Kidney (tissue), 14 donors: ENCODE data around the gene PCK2. TPM values are rescaled to one million over a fixed set of nuclear protein-coding genes. Genes with fewer than 3 reads are reported as not detected.
A peak's percentile ranks its signal among the peaks of the same experiment; 100 is the strongest.

Source experiments
- DNase-seq, 5 donors: peaks; one replicate each; pipeline ENCODE4 v3.0.0-alpha.2; 2013 to 2020
- FAIRE-seq: peaks from 2 replicates; lab custom pipeline; 2012; peaks lifted over from hg19 to GRCh38; lab: Jason Lieb, UNC
- H3K27ac ChIP-seq, 2 donors: one replicate each; pipeline ENCODE4 v1.7.0; 2013; ENCODE audit warnings: low read depth in 2 of 2, low read length in 2 of 2, inconsistent platforms in 1 of 2
- H3K27me3 ChIP-seq: one replicate; pipeline ENCODE4 v1.7.1; 2013; ENCODE audit warnings: low read length, inconsistent platforms; ENCODE audit not compliant: control insufficient read depth, insufficient read depth
- H3K36me3 ChIP-seq, 3 donors: one replicate each; pipeline versions ENCODE4 v1.7.0 to v1.7.1; 2013; ENCODE audit warnings: low read length in 3 of 3, control low read depth in 1 of 3, inconsistent platforms in 1 of 3; ENCODE audit not compliant: insufficient read depth in 3 of 3, control insufficient read depth in 2 of 3
- H3K4me1 ChIP-seq, 3 donors: one replicate each; pipeline versions ENCODE4 v1.7.0 to v1.7.1; 2013; ENCODE audit warnings: low read length in 3 of 3, inconsistent platforms in 1 of 3, low read depth in 1 of 3; ENCODE audit not compliant: control insufficient read depth in 2 of 3, insufficient read depth in 2 of 3
- H3K4me3 ChIP-seq, 3 donors: one replicate each; pipeline versions ENCODE4 v1.7.0 to v1.8.1; 2013; ENCODE audit warnings: low read length in 3 of 3, control low read depth in 1 of 3, inconsistent platforms in 1 of 3
- H3K9ac ChIP-seq, 3 donors: one replicate each; pipeline versions ENCODE4 v1.7.0 to v1.7.1; 2013; ENCODE audit warnings: low read length in 3 of 3, control low read depth in 1 of 3, inconsistent platforms in 1 of 3
- H3K9me3 ChIP-seq, 3 donors: one replicate each; pipeline versions ENCODE4 v1.7.0 to v1.7.1; 2013; ENCODE audit warnings: low read length in 3 of 3, control low read depth in 1 of 3, inconsistent platforms in 1 of 3; ENCODE audit not compliant: control insufficient read depth in 2 of 3, insufficient read depth in 1 of 3
- CTCF ChIP-seq: IDR thresholded peaks from 3 replicates; pipeline ENCODE4 v1.5.1; 2012; ENCODE audit warnings: mild to moderate bottlenecking, moderate library complexity, borderline replicate concordance; ENCODE audit not compliant: insufficient read depth; ENCODE audit errors: extremely low read depth
- intact Hi-C: fragments of 100-400 bp; cut with DNase I; formaldehyde crosslinking; loops from one replicate; pipeline ENCODE4 v1.11.1; 2022
- microRNA-seq: library from miRNA; unstranded; fragments of <30 nt; microRNA quantifications from one replicate; pipeline ENCODE4 v1.2.0, GENCODE V29; 2020
- polyA plus RNA-seq: library from polyadenylated mRNA; stranded (reverse); fragments of 350-450 nt; fragmentation: Illumina TruSeq; extraction: RNeasy Lipid Tissue Mini Kit (QIAGEN cat#74804); gene quantifications from one replicate; pipeline ENCODE4 v1.2.3, GENCODE V29; 2014; ENCODE audit warnings: low read depth, low replicate concordance; ENCODE audit not compliant: insufficient read depth
- total RNA-seq: library from RNA; stranded (reverse); fragmentation: NEBNext Ultra II Directional; extraction: Animal tissue kit (Norgen Biotek cat#: 25700); gene quantifications from one replicate; pipeline ENCODE4 v1.2.1, GENCODE V29; 2021
- donor health status: control.
- donor health status: control.
- donor health status: control.
- donor health status: control.
- donor health status: control.
- donor health status: DM: yes; HTN: yes; CAD: no.
- donor health status: Normal renal cell carcinoma (clear cell type).

PCK2 gene
- total and polyA plus RNA-seq, 2 donors from 2014 or later, result 36.1 to 140 TPM

DNA sequence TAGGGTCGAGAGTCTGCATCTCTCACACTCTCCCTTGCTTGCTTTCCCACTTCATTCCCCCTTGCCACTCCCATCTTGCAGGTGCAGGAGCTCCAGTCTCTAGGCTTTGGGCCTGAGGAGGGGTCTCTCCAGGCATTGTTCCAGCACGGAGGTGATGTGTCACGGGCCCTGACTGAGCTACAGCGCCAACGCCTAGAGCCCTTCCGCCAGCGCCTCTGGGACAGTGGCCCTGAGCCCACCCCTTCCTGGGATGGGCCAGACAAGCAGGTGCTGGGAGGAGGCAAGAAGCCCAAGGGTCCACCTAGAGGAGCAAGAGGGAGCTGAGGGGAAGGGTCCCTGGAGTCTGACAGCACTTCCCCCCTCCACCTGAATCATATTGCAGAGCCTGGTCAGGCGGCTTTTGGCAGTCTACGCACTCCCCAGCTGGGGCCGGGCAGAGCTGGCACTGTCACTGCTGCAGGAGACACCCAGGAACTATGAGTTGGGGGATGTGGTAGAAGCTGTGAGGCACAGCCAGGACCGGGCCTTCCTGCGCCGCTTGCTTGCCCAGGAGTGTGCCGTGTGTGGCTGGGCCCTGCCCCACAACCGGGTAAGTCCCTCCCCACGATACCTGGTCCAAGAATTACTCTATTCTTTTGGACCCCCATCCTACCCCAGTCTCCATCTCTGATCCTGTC is 57.4 kb downstream of the PCK2 start:
- DNase-seq (peak in 1 of 5 donors; percentile 63), FAIRE-seq (no peak)
- intact Hi-C loops, result no loop called here

More for the DNA sequence above, 57.4 kb downstream of the PCK2 start:
- H3K9me3 ChIP-seq, result no peaks in the 10 kb centered on the region
- no peak overlapping the region for H3K27ac ChIP-seq
- H3K9ac ChIP-seq, result no peak overlapping the region
- peaks cover 0 to 7% (median 0%) of the 10 kb centered on the region in 3 donors for H3K4me1 ChIP-seq
- TF ChIP-seq CTCF, result no peak
- H3K4me3 ChIP-seq, result no peak overlapping the region
- peaks cover 7 to 50% (median 46%) of the 10 kb centered on the region in 3 donors for H3K36me3 ChIP-seq
- no peaks in the 10 kb centered on the region for H3K27me3 ChIP-seq

Small RNA genes lying within 50 kb of the gene (microRNA-seq; reads per million reads assigned to microRNA genes)
- gene MIR7703, result not detected

Other genes with a start within 250 kb of the PCK2 start
- 23.4 TPM for gene DHRS4, start 140.5 kb upstream of the PCK2 start, total RNA-seq
- gene DHRS4, start 140.5 kb upstream of the PCK2 start, polyA plus RNA-seq, result 247 TPM
- gene DHRS4L2, start 105.4 kb upstream of the PCK2 start, total RNA-seq, result 20.7 TPM
- 463 TPM for gene DHRS4L2, start 105.4 kb upstream of the PCK2 start, polyA plus RNA-seq
- gene CARMIL3, start 42.3 kb upstream of the PCK2 start, total RNA-seq, result 1.4 TPM
- gene CARMIL3, start 42.3 kb upstream of the PCK2 start, polyA plus RNA-seq, result 1.5 TPM
- 0.19 TPM for gene CPNE6, start 22.7 kb upstream of the PCK2 start, total RNA-seq
- 3.4 TPM for gene CPNE6, start 22.7 kb upstream of the PCK2 start, polyA plus RNA-seq
- gene DCAF11, start 20.5 kb downstream of the PCK2 start, total RNA-seq, result 81.1 TPM
- gene DCAF11, start 20.5 kb downstream of the PCK2 start, polyA plus RNA-seq, result 69.4 TPM
- gene NRL, start 20.6 kb downstream of the PCK2 start, total RNA-seq, result 4.9 TPM
- 5.5 TPM for gene NRL, start 20.6 kb downstream of the PCK2 start, polyA plus RNA-seq
- 1.3 TPM for gene FITM1, start 36.3 kb downstream of the PCK2 start, total RNA-seq
- gene FITM1, start 36.3 kb downstream of the PCK2 start, polyA plus RNA-seq, result 1.2 TPM
- 244 TPM for gene PSME1, start 41.9 kb downstream of the PCK2 start, total RNA-seq
- 333 TPM for gene PSME1, start 41.9 kb downstream of the PCK2 start, polyA plus RNA-seq
- gene EMC9, start 47.3 kb downstream of the PCK2 start, total RNA-seq, result 22.1 TPM
- gene EMC9, start 47.3 kb downstream of the PCK2 start, polyA plus RNA-seq, result 62.5 TPM
- 148 TPM for gene PSME2, start 52.3 kb downstream of the PCK2 start, total RNA-seq
- gene PSME2, start 52.3 kb downstream of the PCK2 start, polyA plus RNA-seq, result 289 TPM
- gene RNF31, start 53.2 kb downstream of the PCK2 start, total RNA-seq, result 69.0 TPM
- gene RNF31, start 53.2 kb downstream of the PCK2 start, polyA plus RNA-seq, result 64.0 TPM
- 141 TPM for gene IRF9, start 67.0 kb downstream of the PCK2 start, total RNA-seq
- gene IRF9, start 67.0 kb downstream of the PCK2 start, polyA plus RNA-seq, result 88.9 TPM
- 39.9 TPM for gene REC8, start 77.8 kb downstream of the PCK2 start, total RNA-seq
- 51.4 TPM for gene REC8, start 77.8 kb downstream of the PCK2 start, polyA plus RNA-seq
- gene IPO4, start 94.5 kb downstream of the PCK2 start, total RNA-seq, result 49.5 TPM
- 22.2 TPM for gene IPO4, start 94.5 kb downstream of the PCK2 start, polyA plus RNA-seq
- gene TM9SF1, start 101.1 kb downstream of the PCK2 start, total RNA-seq, result 83.6 TPM
- gene TM9SF1, start 101.1 kb downstream of the PCK2 start, polyA plus RNA-seq, result 41.1 TPM
- 0.38 TPM for gene TSSK4, start 111.4 kb downstream of the PCK2 start, total RNA-seq
- gene TSSK4, start 111.4 kb downstream of the PCK2 start, polyA plus RNA-seq, result not detected
- 65.1 TPM for gene CHMP4A, start 119.2 kb downstream of the PCK2 start, total RNA-seq
- 72.2 TPM for gene CHMP4A, start 119.2 kb downstream of the PCK2 start, polyA plus RNA-seq
- gene MDP1, start 121.8 kb downstream of the PCK2 start, total RNA-seq, result 22.8 TPM
- gene MDP1, start 121.8 kb downstream of the PCK2 start, polyA plus RNA-seq, result 55.4 TPM
- gene NEDD8, start 138.1 kb downstream of the PCK2 start, total RNA-seq, result 145 TPM
- 439 TPM for gene NEDD8, start 138.1 kb downstream of the PCK2 start, polyA plus RNA-seq
- 75.0 TPM for gene GMPR2, start 138.6 kb downstream of the PCK2 start, total RNA-seq
- gene GMPR2, start 138.6 kb downstream of the PCK2 start, polyA plus RNA-seq, result 92.5 TPM
- 99.4 TPM for gene TINF2, start 148.3 kb downstream of the PCK2 start, total RNA-seq
- gene TINF2, start 148.3 kb downstream of the PCK2 start, polyA plus RNA-seq, result 57.0 TPM
- gene TGM1, start 168.9 kb downstream of the PCK2 start, total RNA-seq, result 13.1 TPM
- 4.5 TPM for gene TGM1, start 168.9 kb downstream of the PCK2 start, polyA plus RNA-seq
- gene RABGGTA, start 177.3 kb downstream of the PCK2 start, total RNA-seq, result 33.9 TPM
- 25.8 TPM for gene RABGGTA, start 177.3 kb downstream of the PCK2 start, polyA plus RNA-seq
- 32.7 TPM for gene DHRS1, start 205.5 kb downstream of the PCK2 start, total RNA-seq
- 56.7 TPM for gene DHRS1, start 205.5 kb downstream of the PCK2 start, polyA plus RNA-seq
- 25.7 TPM for gene NOP9, start 205.5 kb downstream of the PCK2 start, total RNA-seq
- gene NOP9, start 205.5 kb downstream of the PCK2 start, polyA plus RNA-seq, result 8.6 TPM
- 22.4 TPM for gene CIDEB, start 213.7 kb downstream of the PCK2 start, total RNA-seq
- gene CIDEB, start 213.7 kb downstream of the PCK2 start, polyA plus RNA-seq, result 49.7 TPM
- gene LTB4R2, start 215.8 kb downstream of the PCK2 start, total RNA-seq, result 9.2 TPM
- gene LTB4R2, start 215.8 kb downstream of the PCK2 start, polyA plus RNA-seq, result 0.67 TPM
- gene LTB4R, start 217.2 kb downstream of the PCK2 start, total RNA-seq, result 9.3 TPM
- 4.6 TPM for gene LTB4R, start 217.2 kb downstream of the PCK2 start, polyA plus RNA-seq
- gene ADCY4, start 240.8 kb downstream of the PCK2 start, total RNA-seq, result 57.5 TPM
- 19.2 TPM for gene ADCY4, start 240.8 kb downstream of the PCK2 start, polyA plus RNA-seq
- gene RIPK3, start 245.7 kb downstream of the PCK2 start, total RNA-seq, result 19.5 TPM
- 5.1 TPM for gene RIPK3, start 245.7 kb downstream of the PCK2 start, polyA plus RNA-seq